Esophagus squamous epithelium (tissue), 5 donors: ENCODE measurements around the gene KBTBD13. TPM values are rescaled to one million over a fixed set of nuclear protein-coding genes. Genes with fewer than 3 reads are reported as not detected.

Source experiments
- DNase-seq: peaks from one replicate; lab custom pipeline; 2025; lab: John Stamatoyannopoulos, UW
- H3K27ac ChIP-seq, 4 donors: fragments of 200-600 bp; sonication (generic); one replicate each; pipeline ENCODE4 v1.5.1; 2016 to 2019; ENCODE audit warnings: mild to moderate bottlenecking in 1 of 4
- H3K27me3 ChIP-seq, 4 donors: fragments of 200-600 bp; sonication (generic); 1 replicate in 3 of 4; 2 replicates in 1 of 4; pipeline versions ENCODE4 v1.5.1 to v1.6.0; 2017 to 2021; ENCODE audit warnings: antibody characterized with exemption in 1 of 4
- H3K36me3 ChIP-seq, 3 donors: fragments of 200-600 bp; sonication (generic); one replicate each; pipeline ENCODE4 v1.5.1; 2016 to 2019
- H3K4me1 ChIP-seq, 3 donors: fragments of 200-600 bp; sonication (generic); one replicate each; pipeline ENCODE4 v1.5.1; 2017 to 2019
- H3K4me3 ChIP-seq, 4 donors: fragments of 200-600 bp; sonication (generic); 1 replicate in 3 of 4; 2 replicates in 1 of 4; pipeline ENCODE4 v1.5.1; 2016 to 2019; ENCODE audit warnings: mild to moderate bottlenecking in 2 of 4, moderate library complexity in 1 of 4
- H3K9me3 ChIP-seq, 3 donors: fragments of 200-600 bp; sonication (generic); one replicate each; pipeline ENCODE4 v1.5.1; 2016 to 2019
- CTCF ChIP-seq, 6 experiments: fragments of 450-650 bp in 4 of 6; fragments of 200-600 bp in 2 of 6; sonication (generic) in 2 of 6; IDR thresholded peaks; one replicate each; pipeline ENCODE4 v1.5.1; 2016 to 2019; ENCODE audit warnings: antibody characterized with exemption in 6 of 6, mild to moderate bottlenecking in 4 of 6, moderate library complexity in 4 of 6
- POLR2A ChIP-seq, 4 donors: fragments of 450-650 bp; IDR thresholded peaks; one replicate each; pipeline ENCODE4 v1.6.1; 2017; ENCODE audit warnings: antibody characterized with exemption in 4 of 4, mild to moderate bottlenecking in 4 of 4, moderate library complexity in 3 of 4
- WGBS, 2 donors: methylation state at CpG; one replicate each; pipeline ENCODE4 v1.1.5; 2018; 5-methylcytosine and 5-hydroxymethylcytosine counted together
- intact Hi-C: fragments of 100-400 bp; cut with DNase I; formaldehyde crosslinking; loops from one replicate; pipeline ENCODE4 v1.15.0; 2022
- total RNA-seq, 4 donors: library from RNA; depleted of rRNA; stranded (reverse); fragments of >200 nt; gene quantifications; one replicate each; pipeline ENCODE4 v1.1.0, GENCODE V29; 2016
- donor health status: DM: yes; HTN: yes; CAD: no.

Gene KBTBD13
- total RNA-seq, 4 donors from 2014 or later = not detected

DNA sequence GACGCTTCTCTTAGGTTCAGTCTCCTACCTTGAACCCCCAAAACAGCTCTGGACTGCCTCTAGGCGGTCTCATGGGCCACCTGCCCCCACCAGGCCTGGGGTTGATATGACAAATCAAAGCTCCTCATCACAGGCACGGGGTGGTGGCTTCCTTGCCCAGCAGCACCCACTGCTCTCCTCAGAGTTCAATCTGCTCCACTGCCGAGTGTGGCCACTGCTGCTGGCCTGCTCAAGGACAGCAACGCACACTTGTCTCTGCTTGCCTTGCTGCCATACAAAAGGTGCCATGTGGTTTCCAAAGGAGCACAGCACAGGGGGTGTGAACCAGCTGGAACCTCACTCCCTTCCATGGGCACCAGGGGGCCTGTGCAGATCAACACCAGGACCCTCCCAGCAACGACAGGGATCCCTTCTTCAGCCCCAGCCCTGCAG is 10.2 kb downstream of the KBTBD13 start:
- TF ChIP-seq CTCF (IDR thresholded peaks at IDR 0.05) (peak in 1 of 6 experiments; percentile 6), POLR2A (IDR thresholded peaks at IDR 0.05) (no peak)
- intact Hi-C loops = no loop called here
- H3K36me3 ChIP-seq = no peaks in the 10 kb centered on the region
- H3K27ac ChIP-seq = peak overlapping the region; percentile 59 to 89 (median 83)
- no peak for DNase-seq
- peaks cover 37 to 75% (median 45%) of the 10 kb centered on the region in 3 donors for H3K4me1 ChIP-seq
- no peaks in the 10 kb centered on the region for H3K9me3 ChIP-seq
- peaks cover 0 to 17% (median 0%) of the 10 kb centered on the region in 4 donors for H3K27me3 ChIP-seq
- 61% methylated on average over 3 of the region's 6 CpGs; no CpG with 5 or more reads in 1 of the 2 donors for WGBS, 2 donors
- no peak overlapping the region for H3K4me3 ChIP-seq

DNA sequence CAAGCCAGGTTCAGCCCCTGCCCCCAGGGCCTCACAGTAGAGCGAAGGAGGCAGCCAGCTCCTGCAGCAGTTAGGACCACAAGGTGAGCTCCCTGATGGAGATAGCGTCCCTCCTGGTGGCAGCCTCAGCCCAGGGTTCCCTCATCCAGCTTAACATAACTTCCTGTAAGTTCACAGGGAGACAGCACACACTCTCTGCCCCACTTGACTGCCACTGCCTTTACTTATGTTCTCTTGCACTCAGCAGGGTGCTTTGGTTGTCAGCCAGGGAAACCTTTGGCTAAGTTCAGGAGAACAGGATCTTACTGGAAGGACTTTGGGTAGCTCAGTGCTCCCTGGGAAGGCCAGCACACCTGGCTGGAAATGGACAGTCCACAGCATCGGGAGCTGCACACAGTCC is 10.9 kb downstream of the KBTBD13 start:
- DNase-seq = no peak
- H3K27me3 ChIP-seq = peaks cover 0 to 17% (median 0%) of the 10 kb centered on the region in 4 donors
- WGBS, 2 donors = 29 to 60% methylated on average over 1 to 2 of the region's 3 CpGs
- no peaks in the 10 kb centered on the region for H3K9me3 ChIP-seq
- no peaks in the 10 kb centered on the region for H3K36me3 ChIP-seq
- peaks cover 35 to 73% (median 42%) of the 10 kb centered on the region in 3 donors for H3K4me1 ChIP-seq
- H3K27ac ChIP-seq = peak overlapping the region; percentile 59 to 89 (median 83)
- TF ChIP-seq CTCF (IDR thresholded peaks at IDR 0.05) = no peak
- TF ChIP-seq POLR2A (IDR thresholded peaks at IDR 0.05) = no peak
- intact Hi-C loops = no loop called here
- H3K4me3 ChIP-seq = no peak overlapping the region

GRCh38 chr15:65087873-65088642 is 11.5 kb downstream of the KBTBD13 start:
- H3K4me3 ChIP-seq = no peak overlapping the region
- TF ChIP-seq POLR2A (IDR thresholded peaks at IDR 0.05) (peak in 1 of 4 donors; percentile 17), CTCF (IDR thresholded peaks at IDR 0.05) (no peak)
- H3K4me1 ChIP-seq = peaks cover 33 to 66% (median 37%) of the 10 kb centered on the region in 3 donors
- peak overlapping the region; percentile 59 to 89 (median 83) for H3K27ac ChIP-seq
- no peak for DNase-seq
- no peaks in the 10 kb centered on the region for H3K36me3 ChIP-seq
- WGBS, 2 donors = 34 to 47% methylated on average over 8 of the region's 13 CpGs
- intact Hi-C loops = no loop called here
- H3K9me3 ChIP-seq = no peaks in the 10 kb centered on the region
- peaks cover 0 to 16% (median 0%) of the 10 kb centered on the region in 4 donors for H3K27me3 ChIP-seq

DNA sequence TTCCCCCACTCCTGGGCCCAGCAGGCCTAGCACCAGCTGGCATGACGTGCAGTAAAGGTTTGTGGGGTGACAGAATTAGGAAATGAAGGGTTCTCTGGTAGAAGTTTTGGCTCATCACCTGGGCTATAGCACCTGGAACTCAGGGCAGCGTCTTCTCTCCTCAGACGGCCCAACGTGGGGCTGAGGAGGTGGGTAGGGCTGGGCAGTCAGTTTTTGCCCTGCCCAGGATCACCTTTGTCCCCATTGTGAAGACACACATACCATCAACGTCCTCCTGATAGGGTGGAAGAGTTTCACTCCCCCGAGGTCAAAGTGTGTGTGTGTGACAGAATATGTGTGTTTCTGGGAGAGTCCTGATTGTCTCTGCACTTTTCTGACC is 12.1 kb downstream of the KBTBD13 start:
- no peak overlapping the region for H3K4me3 ChIP-seq
- H3K4me1 ChIP-seq = peaks cover 28 to 60% (median 33%) of the 10 kb centered on the region in 3 donors
- no peaks in the 10 kb centered on the region for H3K9me3 ChIP-seq
- TF ChIP-seq CTCF (IDR thresholded peaks at IDR 0.05) = no peak
- no peak for TF ChIP-seq POLR2A (IDR thresholded peaks at IDR 0.05)
- no peak for DNase-seq
- H3K27me3 ChIP-seq = peaks cover 0 to 10% (median 0%) of the 10 kb centered on the region in 4 donors
- no peaks in the 10 kb centered on the region for H3K36me3 ChIP-seq
- WGBS, 2 donors = 27 to 51% methylated on average over 2 to 6 of the region's 6 CpGs
- peak overlapping the region; percentile 59 to 89 (median 83) for H3K27ac ChIP-seq
- intact Hi-C loops = no loop called here

- H3K27me3 ChIP-seq = peaks cover 0 to 8% (median 0%) of the 10 kb centered on the region in 4 donors
- WGBS, 2 donors = 46 to 74% methylated on average over 3 to 5 of the region's 5 CpGs
- H3K4me3 ChIP-seq = no peak overlapping the region
- peak overlapping the region; percentile 59 to 89 (median 83) for H3K27ac ChIP-seq
- no peaks in the 10 kb centered on the region for H3K9me3 ChIP-seq
- TF ChIP-seq POLR2A (IDR thresholded peaks at IDR 0.05) = no peak
- no peak for TF ChIP-seq CTCF (IDR thresholded peaks at IDR 0.05)
- intact Hi-C loops = no loop called here
- no peaks in the 10 kb centered on the region for H3K36me3 ChIP-seq
- DNase-seq = no peak
- H3K4me1 ChIP-seq = peaks cover 27 to 64% (median 33%) of the 10 kb centered on the region in 3 donors
Measured at GRCh38 chr15:65089206-65089824, 12.8 kb downstream of the KBTBD13 start.
